ENCODE results near the gene ATP9B. TPM values are rescaled to one million over a fixed set of nuclear protein-coding genes. Genes with fewer than 3 reads are reported as not detected.

The ATP9B gene
- total RNA-seq, 1 experiment from 2014 or later, result 44.4 TPM

- DNase-seq (ENCODE audit: low read depth, low spot score), result no peak
- ATAC-seq, result no peak
- no peaks in the 10 kb centered on the region for H3K36me3 ChIP-seq (ENCODE audit: control insufficient read depth, insufficient read depth, low read length)
- in situ Hi-C loops (cut with HindIII; ENCODE audit: low pct_unique_long_range_greater_than_20kb, low sequenced_read_pairs), result no loop called here
- CTCF ChIA-PET, result no interaction called here
- POLR2A ChIA-PET, result no interaction called here
- TF ChIP-seq REST (IDR thresholded peaks at IDR 0.05; ENCODE audit: insufficient read depth in 1 of 2, low read depth in 2 of 2, low read length in 1 of 2), result no peak
- TF ChIP-seq CTCF (IDR thresholded peaks at IDR 0.05), result no peak
- TF ChIP-seq SIN3A (IDR thresholded peaks at IDR 0.05; ENCODE audit: borderline replicate concordance, insufficient read depth, low read depth, low read length), result no peak
- TF ChIP-seq POLR2AphosphoS5 (IDR thresholded peaks at IDR 0.05; ENCODE audit: low read depth, low read length), result no peak
- no peak for TF ChIP-seq TCF7L2 (IDR thresholded peaks at IDR 0.05; ENCODE audit: low read depth, low read length)
- intact Hi-C loops (cut with micrococcal nuclease; ENCODE audit: unreplicated experiment), result no loop called here
- no peaks in the 10 kb centered on the region; the same call in 1 of the 2 replicates for H3K4me1 ChIP-seq (ENCODE audit: control insufficient read depth, insufficient read depth, low read length)
- no peaks in the 10 kb centered on the region for H3K9me3 ChIP-seq (ENCODE audit: control insufficient read depth, insufficient read depth, low read depth, low read length)
- H3K27me3 ChIP-seq (ENCODE audit: control insufficient read depth, insufficient read depth, low read length), result no peaks in the 10 kb centered on the region
- H3K4me3 ChIP-seq (ENCODE audit: low read depth in 2 of 2, low read length in 2 of 2), result no peak overlapping the region
- no peak overlapping the region for H3K27ac ChIP-seq (ENCODE audit: low read length)
- BruUV-seq (replicated peaks), result no TSS peak
Measured at GRCh38 chr18:79365701-79366100, 296.5 kb downstream of the ATP9B start.

GRCh38 chr18:79366177-79367094, 297.2 kb downstream of the ATP9B start:
- Histone ChIP-seq H3K27me3 (ENCODE audit: control insufficient read depth, insufficient read depth, low read length) (no peaks in the 10 kb centered on the region), H3K9me3 (ENCODE audit: control insufficient read depth, insufficient read depth, low read depth, low read length) (no peaks in the 10 kb centered on the region), H3K27ac (ENCODE audit: low read length) (no peak overlapping the region), H3K4me1 (ENCODE audit: control insufficient read depth, insufficient read depth, low read length) (no peaks in the 10 kb centered on the region; the same call in 1 of the 2 replicates), H3K4me3 (ENCODE audit: low read depth in 2 of 2, low read length in 2 of 2) (no peak overlapping the region), H3K36me3 (ENCODE audit: control insufficient read depth, insufficient read depth, low read length) (no peaks in the 10 kb centered on the region)
- no TSS peak for BruUV-seq (replicated peaks)
- no peak for TF ChIP-seq POLR2AphosphoS5 (IDR thresholded peaks at IDR 0.05; ENCODE audit: low read depth, low read length)
- TF ChIP-seq SIN3A (IDR thresholded peaks at IDR 0.05; ENCODE audit: borderline replicate concordance, insufficient read depth, low read depth, low read length), result no peak
- TF ChIP-seq TCF7L2 (IDR thresholded peaks at IDR 0.05; ENCODE audit: low read depth, low read length), result no peak
- no peak for TF ChIP-seq CTCF (IDR thresholded peaks at IDR 0.05)
- no peak for TF ChIP-seq REST (IDR thresholded peaks at IDR 0.05; ENCODE audit: insufficient read depth in 1 of 2, low read depth in 2 of 2, low read length in 1 of 2)
- CTCF ChIA-PET, result no interaction called here
- POLR2A ChIA-PET, result no interaction called here
- intact Hi-C loops (cut with micrococcal nuclease; ENCODE audit: unreplicated experiment) (no loop called here), in situ Hi-C loops (cut with HindIII; ENCODE audit: low pct_unique_long_range_greater_than_20kb, low sequenced_read_pairs) (no loop called here)
- DNase-seq (ENCODE audit: low read depth, low spot score) (no peak), ATAC-seq (no peak)

Measured in Panc1 (cell line).